ENCODE results near the gene CCT8. TPM values are rescaled to one million over a fixed set of nuclear protein-coding genes. Genes with fewer than 3 reads are reported as not detected.
"Not testable (repeated sequence)": the region's sequence is repeated elsewhere in the genome, so short reads cannot be mapped to it uniquely, and the experiment has no call there.

The CCT8 gene
- polyA plus RNA-seq, 3 donors, result 71.9 to 173 (median 169) TPM

- Histone ChIP-seq H3K27ac (ENCODE audit: low read depth in 1 of 2, low read length in 2 of 2) (peak overlapping the region; percentile 68 to 76), H3K9ac (ENCODE audit: insufficient read depth, low read length, poor library complexity, severe bottlenecking) (peak overlapping the region; percentile 50), H3K36me3 (replicated peaks in 1 of 2; ENCODE audit: control insufficient read depth in 1 of 2, insufficient read depth in 2 of 2, low read length in 2 of 2) (no peaks in the 10 kb centered on the region), H3K79me2 (ENCODE audit: insufficient read depth, low read length) (peaks cover 13% of the 10 kb centered on the region), H3K9me3 (replicated peaks in 1 of 2; ENCODE audit: control insufficient read depth in 1 of 2, insufficient read depth in 1 of 2, low read length in 2 of 2) (no peaks in the 10 kb centered on the region), H3K27me3 (ENCODE audit: control insufficient read depth in 2 of 2, insufficient read depth in 2 of 2, low read length in 2 of 2) (no peaks in the 10 kb centered on the region), H2AFZ (ENCODE audit: insufficient read depth, low read depth, low read length, poor library complexity, severe bottlenecking) (peak overlapping the region; percentile 70), H4K20me1 (ENCODE audit: insufficient read depth, low read length) (peaks cover under 1% of the 10 kb centered on the region), H3K4me1 (ENCODE audit: control insufficient read depth in 1 of 2, insufficient read depth in 2 of 2, low read length in 2 of 2) (peaks cover 63 to 77% of the 10 kb centered on the region in 2 donors), H3K4me2 (replicated peaks; ENCODE audit: extremely low read depth, low read length, poor library complexity, severe bottlenecking) (peak overlapping the region; percentile 63), H3K4me3 (replicated peaks in 1 of 3; ENCODE audit: low read depth in 2 of 3, low read length in 3 of 3) (peak overlapping the region; percentile 50 to 69 (median 51))
- H3K4me1 Mint-ChIP-seq, result peaks cover 63% of the 10 kb centered on the region
- WGBS (ENCODE audit: insufficient coverage), result 51% methylated on average over 3 of the region's 6 CpGs
- H3K9me3 Mint-ChIP-seq, result peaks cover 0 to 4% (median 1%) of the 10 kb centered on the region in 7 donors
- TF ChIP-seq CTCF (IDR thresholded peaks at IDR 0.05), result no peak
- DNase-seq, result no peak
- H3K27ac Mint-ChIP-seq, result peak overlapping the region; percentile 76 to 95 (median 89)
- peaks cover 0 to 2% (median 0%) of the 10 kb centered on the region in 3 donors for H3K27me3 Mint-ChIP-seq (ENCODE audit: low read depth in 3 of 3)
- intact Hi-C loops (cut with micrococcal nuclease), result no loop called here
- no peaks in the 10 kb centered on the region for H3K36me3 Mint-ChIP-seq
- peak overlapping the region; percentile 76 to 88 for H3K4me3 Mint-ChIP-seq
These were observed 4.2 kb upstream of the CCT8 start for GRCh38 chr21:29077651-29078090.

GRCh38 chr21:29076731-29077640 lies 3.5 kb upstream of the CCT8 start:
- H3K4me1 Mint-ChIP-seq, result peaks cover 63% of the 10 kb centered on the region
- H3K9me3 ChIP-seq (replicated peaks in 1 of 2; ENCODE audit: control insufficient read depth in 1 of 2, insufficient read depth in 1 of 2, low read length in 2 of 2); H3K27me3 Mint-ChIP-seq (ENCODE audit: low read depth in 3 of 3); H3K36me3 Mint-ChIP-seq; H3K27me3 ChIP-seq (ENCODE audit: control insufficient read depth in 2 of 2, insufficient read depth in 2 of 2, low read length in 2 of 2); H3K36me3 ChIP-seq (replicated peaks in 1 of 2; ENCODE audit: control insufficient read depth in 1 of 2, insufficient read depth in 2 of 2, low read length in 2 of 2); H4K20me1 ChIP-seq (ENCODE audit: insufficient read depth, low read length); intact Hi-C loops (cut with micrococcal nuclease); H3K9me3 Mint-ChIP-seq: not testable (repeated sequence)
- H3K4me3 ChIP-seq (replicated peaks in 1 of 3; ENCODE audit: low read depth in 2 of 3, low read length in 3 of 3), result peak overlapping the region; percentile 50 to 69 (median 51)
- peak overlapping the region; percentile 77 to 88 for H3K4me3 Mint-ChIP-seq
- peak overlapping the region; percentile 50 for H3K9ac ChIP-seq (ENCODE audit: insufficient read depth, low read length, poor library complexity, severe bottlenecking)
- H2AFZ ChIP-seq (ENCODE audit: insufficient read depth, low read depth, low read length, poor library complexity, severe bottlenecking), result peak overlapping the region; percentile 70
- peak overlapping the region; percentile 63 for H3K4me2 ChIP-seq (replicated peaks; ENCODE audit: extremely low read depth, low read length, poor library complexity, severe bottlenecking)
- peaks cover 63 to 77% of the 10 kb centered on the region in 2 donors for H3K4me1 ChIP-seq (ENCODE audit: control insufficient read depth in 1 of 2, insufficient read depth in 2 of 2, low read length in 2 of 2)
- H3K27ac Mint-ChIP-seq, result peak overlapping the region; percentile 79 to 95 (median 89)
- peak in 2 of 3 donors; percentile 38 to 39 for DNase-seq
- peaks cover 20% of the 10 kb centered on the region for H3K79me2 ChIP-seq (ENCODE audit: insufficient read depth, low read length)
- 29% methylated on average over 31 of the region's 50 CpGs for WGBS (ENCODE audit: insufficient coverage)
- peak overlapping the region; percentile 68 to 76 for H3K27ac ChIP-seq (ENCODE audit: low read depth in 1 of 2, low read length in 2 of 2)
